H1 (cell line): Measurements from ENCODE around the gene MTMR6. TPM values are rescaled to one million over a fixed set of nuclear protein-coding genes. Genes with fewer than 3 reads are reported as not detected.

ENCODE experiments used
- ATF3 ChIP-seq: IDR thresholded peaks from 2 replicates; pipeline ENCODE4 v1.6.1; 2011; ENCODE audit warnings: low read depth, mild to moderate bottlenecking, low read length; ENCODE audit not compliant: insufficient read depth
- EZH2 ChIP-seq: fragments of 200-600 bp; sonication (generic); IDR thresholded peaks from 2 replicates; pipeline ENCODE4 v1.7.1; 2012; ENCODE audit warnings: low read depth, mild to moderate bottlenecking, moderate library complexity, low read length, inconsistent platforms; ENCODE audit not compliant: severe bottlenecking
- GTF2F1 ChIP-seq: IDR thresholded peaks from 2 replicates; pipeline ENCODE4 v1.6.1; 2012; ENCODE audit warnings: low read depth, low read length, improper control_type of control experiment, borderline replicate concordance
- KDM5A ChIP-seq: fragments of 200-600 bp; IDR thresholded peaks from 2 replicates; pipeline ENCODE4 v1.7.1; 2012; ENCODE audit warnings: mild to moderate bottlenecking, low read length, inconsistent platforms, mixed read lengths
- RAD21 ChIP-seq, 2 experiments: IDR thresholded peaks in 1 of 2; conservative IDR thresholded peaks in 1 of 2; 2 replicates each; pipeline ENCODE4 v1.6.1; 2011; ENCODE audit warnings: low read depth in 2 of 2, low read length in 2 of 2, improper control_type of control experiment in 1 of 2, inconsistent platforms in 1 of 2, mild to moderate bottlenecking in 1 of 2, moderate library complexity in 1 of 2
- RBBP5 ChIP-seq: IDR thresholded peaks from 2 replicates; pipeline ENCODE4 v1.7.1; 2012; ENCODE audit warnings: low read depth, mild to moderate bottlenecking, inconsistent platforms, low read length, moderate library complexity, borderline replicate concordance
- TAF1 ChIP-seq: IDR thresholded peaks from 2 replicates; pipeline ENCODE4 v1.6.1; 2011; ENCODE audit warnings: mild to moderate bottlenecking, low read depth, low read length
- polyA plus RNA-seq, 7 experiments: library from polyadenylated mRNA; depleted of rRNA in 3 of 7; stranded (reverse) in 5 of 7; unstranded in 2 of 7; fragments of >200 nt in 5 of 7; fragments of 200-250 nt in 2 of 7; gene quantifications; 1 replicate in 5 of 7; 2 replicates in 1 of 7; 4 replicates in 1 of 7; pipeline versions ENCODE4 v1.2.1 to v1.2.3, GENCODE V29; 2011 to 2013; ENCODE audit warnings: missing spikeins in 2 of 7, mixed read lengths in 2 of 7
- total RNA-seq: library from RNA; stranded (reverse); fragmentation: NEBNext Ultra II Directional; extraction: Animal tissue kit (Norgen Biotek cat#: 25700); gene quantifications from 2 replicates; pipeline ENCODE4 v1.2.1, GENCODE V29; 2021
- TF ChIP-seq, protein P1 (sequence below): fragments of 300-600 bp; sonication (generic); IDR thresholded peaks from 2 replicates; pipeline ENCODE4 v1.7.1; 2012; ENCODE audit warnings: low read length, moderate library complexity, mild to moderate bottlenecking, inconsistent platforms; ENCODE audit not compliant: insufficient replicate concordance

MTMR6 gene
- total and polyA plus RNA-seq, 2 of the 8 experiments (the other 6 are each of a cell fraction or from before 2014, with no cell fraction given), result 2.1 to 8.4 TPM

GRCh38 chr13:25244123-25244522 is 43.2 kb downstream of the MTMR6 start (continued):
- TF ChIP-seq GTF2F1 (no peak), ATF3 (no peak), RAD21 (IDR thresholded peaks at IDR 0.05 in 1 of 2, conservative IDR thresholded peaks at IDR 0.05 in 1 of 2; ENCODE audit: low read depth in 2 of 2, low read length in 2 of 2) (no peak), TAF1 (no peak), EZH2 (no peak), KDM5A (no peak), RBBP5 (no peak)
- TF ChIP-seq, protein P1, sequence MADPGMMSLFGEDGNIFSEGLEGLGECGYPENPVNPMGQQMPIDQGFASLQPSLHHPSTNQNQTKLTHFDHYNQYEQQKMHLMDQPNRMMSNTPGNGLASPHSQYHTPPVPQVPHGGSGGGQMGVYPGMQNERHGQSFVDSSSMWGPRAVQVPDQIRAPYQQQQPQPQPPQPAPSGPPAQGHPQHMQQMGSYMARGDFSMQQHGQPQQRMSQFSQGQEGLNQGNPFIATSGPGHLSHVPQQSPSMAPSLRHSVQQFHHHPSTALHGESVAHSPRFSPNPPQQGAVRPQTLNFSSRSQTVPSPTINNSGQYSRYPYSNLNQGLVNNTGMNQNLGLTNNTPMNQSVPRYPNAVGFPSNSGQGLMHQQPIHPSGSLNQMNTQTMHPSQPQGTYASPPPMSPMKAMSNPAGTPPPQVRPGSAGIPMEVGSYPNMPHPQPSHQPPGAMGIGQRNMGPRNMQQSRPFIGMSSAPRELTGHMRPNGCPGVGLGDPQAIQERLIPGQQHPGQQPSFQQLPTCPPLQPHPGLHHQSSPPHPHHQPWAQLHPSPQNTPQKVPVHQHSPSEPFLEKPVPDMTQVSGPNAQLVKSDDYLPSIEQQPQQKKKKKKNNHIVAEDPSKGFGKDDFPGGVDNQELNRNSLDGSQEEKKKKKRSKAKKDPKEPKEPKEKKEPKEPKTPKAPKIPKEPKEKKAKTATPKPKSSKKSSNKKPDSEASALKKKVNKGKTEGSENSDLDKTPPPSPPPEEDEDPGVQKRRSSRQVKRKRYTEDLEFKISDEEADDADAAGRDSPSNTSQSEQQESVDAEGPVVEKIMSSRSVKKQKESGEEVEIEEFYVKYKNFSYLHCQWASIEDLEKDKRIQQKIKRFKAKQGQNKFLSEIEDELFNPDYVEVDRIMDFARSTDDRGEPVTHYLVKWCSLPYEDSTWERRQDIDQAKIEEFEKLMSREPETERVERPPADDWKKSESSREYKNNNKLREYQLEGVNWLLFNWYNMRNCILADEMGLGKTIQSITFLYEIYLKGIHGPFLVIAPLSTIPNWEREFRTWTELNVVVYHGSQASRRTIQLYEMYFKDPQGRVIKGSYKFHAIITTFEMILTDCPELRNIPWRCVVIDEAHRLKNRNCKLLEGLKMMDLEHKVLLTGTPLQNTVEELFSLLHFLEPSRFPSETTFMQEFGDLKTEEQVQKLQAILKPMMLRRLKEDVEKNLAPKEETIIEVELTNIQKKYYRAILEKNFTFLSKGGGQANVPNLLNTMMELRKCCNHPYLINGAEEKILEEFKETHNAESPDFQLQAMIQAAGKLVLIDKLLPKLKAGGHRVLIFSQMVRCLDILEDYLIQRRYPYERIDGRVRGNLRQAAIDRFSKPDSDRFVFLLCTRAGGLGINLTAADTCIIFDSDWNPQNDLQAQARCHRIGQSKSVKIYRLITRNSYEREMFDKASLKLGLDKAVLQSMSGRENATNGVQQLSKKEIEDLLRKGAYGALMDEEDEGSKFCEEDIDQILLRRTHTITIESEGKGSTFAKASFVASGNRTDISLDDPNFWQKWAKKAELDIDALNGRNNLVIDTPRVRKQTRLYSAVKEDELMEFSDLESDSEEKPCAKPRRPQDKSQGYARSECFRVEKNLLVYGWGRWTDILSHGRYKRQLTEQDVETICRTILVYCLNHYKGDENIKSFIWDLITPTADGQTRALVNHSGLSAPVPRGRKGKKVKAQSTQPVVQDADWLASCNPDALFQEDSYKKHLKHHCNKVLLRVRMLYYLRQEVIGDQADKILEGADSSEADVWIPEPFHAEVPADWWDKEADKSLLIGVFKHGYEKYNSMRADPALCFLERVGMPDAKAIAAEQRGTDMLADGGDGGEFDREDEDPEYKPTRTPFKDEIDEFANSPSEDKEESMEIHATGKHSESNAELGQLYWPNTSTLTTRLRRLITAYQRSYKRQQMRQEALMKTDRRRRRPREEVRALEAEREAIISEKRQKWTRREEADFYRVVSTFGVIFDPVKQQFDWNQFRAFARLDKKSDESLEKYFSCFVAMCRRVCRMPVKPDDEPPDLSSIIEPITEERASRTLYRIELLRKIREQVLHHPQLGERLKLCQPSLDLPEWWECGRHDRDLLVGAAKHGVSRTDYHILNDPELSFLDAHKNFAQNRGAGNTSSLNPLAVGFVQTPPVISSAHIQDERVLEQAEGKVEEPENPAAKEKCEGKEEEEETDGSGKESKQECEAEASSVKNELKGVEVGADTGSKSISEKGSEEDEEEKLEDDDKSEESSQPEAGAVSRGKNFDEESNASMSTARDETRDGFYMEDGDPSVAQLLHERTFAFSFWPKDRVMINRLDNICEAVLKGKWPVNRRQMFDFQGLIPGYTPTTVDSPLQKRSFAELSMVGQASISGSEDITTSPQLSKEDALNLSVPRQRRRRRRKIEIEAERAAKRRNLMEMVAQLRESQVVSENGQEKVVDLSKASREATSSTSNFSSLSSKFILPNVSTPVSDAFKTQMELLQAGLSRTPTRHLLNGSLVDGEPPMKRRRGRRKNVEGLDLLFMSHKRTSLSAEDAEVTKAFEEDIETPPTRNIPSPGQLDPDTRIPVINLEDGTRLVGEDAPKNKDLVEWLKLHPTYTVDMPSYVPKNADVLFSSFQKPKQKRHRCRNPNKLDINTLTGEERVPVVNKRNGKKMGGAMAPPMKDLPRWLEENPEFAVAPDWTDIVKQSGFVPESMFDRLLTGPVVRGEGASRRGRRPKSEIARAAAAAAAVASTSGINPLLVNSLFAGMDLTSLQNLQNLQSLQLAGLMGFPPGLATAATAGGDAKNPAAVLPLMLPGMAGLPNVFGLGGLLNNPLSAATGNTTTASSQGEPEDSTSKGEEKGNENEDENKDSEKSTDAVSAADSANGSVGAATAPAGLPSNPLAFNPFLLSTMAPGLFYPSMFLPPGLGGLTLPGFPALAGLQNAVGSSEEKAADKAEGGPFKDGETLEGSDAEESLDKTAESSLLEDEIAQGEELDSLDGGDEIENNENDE, result no peak
